GM18867 (cell line): ENCODE results near the gene FYCO1.

Experiments
- ATAC-seq: cut with Tn5 transposase; IDR thresholded peaks from one replicate; pipeline ENCODE4 v1.9.1; 2021; ENCODE audit warnings: mild to moderate bottlenecking, moderate library complexity; ENCODE audit not compliant: unreplicated experiment

The FYCO1 gene

DNA sequence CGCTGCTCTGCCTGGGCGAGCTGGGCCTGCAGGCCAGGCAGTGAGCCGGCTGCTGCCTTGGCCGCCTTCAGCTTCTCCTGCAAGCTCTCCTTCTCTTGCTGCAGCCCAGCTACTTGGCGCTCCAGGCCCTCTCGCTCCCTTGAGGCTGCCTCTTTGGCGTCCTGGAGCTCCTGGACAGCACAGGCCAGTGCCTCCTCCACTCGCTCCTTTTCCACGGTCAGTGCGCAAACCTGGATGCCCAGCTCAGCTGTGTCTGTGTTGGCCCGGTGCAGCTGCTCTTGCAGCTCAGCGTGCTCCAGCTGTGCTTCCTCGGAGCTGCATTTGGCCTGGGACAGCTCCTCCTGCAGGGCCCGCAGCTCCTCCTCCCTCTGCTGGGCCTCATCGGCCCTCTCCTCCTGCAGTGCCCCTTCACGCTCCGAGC, 29.2 kb downstream of the FYCO1 start:
- no peak for ATAC-seq

GRCh38 chr3:45965653-45966052, 30.0 kb downstream of the FYCO1 start:
- ATAC-seq: no peak

DNA sequence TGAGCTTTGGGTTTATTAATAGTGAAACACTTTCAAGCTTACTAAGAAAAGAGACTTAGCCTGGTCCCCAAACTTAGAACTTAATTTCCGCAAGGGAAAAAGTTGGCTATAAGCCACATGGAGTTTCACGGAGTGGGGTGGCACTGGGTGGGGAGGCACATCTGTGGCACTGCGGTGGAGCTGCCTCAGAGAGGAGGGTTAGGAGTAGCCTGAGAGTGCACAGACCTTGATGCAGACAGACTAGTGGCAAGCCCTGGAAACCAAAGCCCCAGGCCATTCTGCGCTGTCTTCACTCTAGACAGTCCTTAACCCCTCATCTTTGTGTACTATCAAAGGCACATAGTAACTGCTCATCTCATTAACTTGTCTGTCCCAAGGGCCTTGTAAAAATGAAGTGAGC, 30.4 kb downstream of the FYCO1 start:
- no peak for ATAC-seq

GRCh38 chr3:45964139-45964538, 31.5 kb downstream of the FYCO1 start:
- ATAC-seq: no peak

GRCh38 chr3:45962033-45962432, 33.6 kb downstream of the FYCO1 start:
- ATAC-seq: peak; percentile 61

DNA sequence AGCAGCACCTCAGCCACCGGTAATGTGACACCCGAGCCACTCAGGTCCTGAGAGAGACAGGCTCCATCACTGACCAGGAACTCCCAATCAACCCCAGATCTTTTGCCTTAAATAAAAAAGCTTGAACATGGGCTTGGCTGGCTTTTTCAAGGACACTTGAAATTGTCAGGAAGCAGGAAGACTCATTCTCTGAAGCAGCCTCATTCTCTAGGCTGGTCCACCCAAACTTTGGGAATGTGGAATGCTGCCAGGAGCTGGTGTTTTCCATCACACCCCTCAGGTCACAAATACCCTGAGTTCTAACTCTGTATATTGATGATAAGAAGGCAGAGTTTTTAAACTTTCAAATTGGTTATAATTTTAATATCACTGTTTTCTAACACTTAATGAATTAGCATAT, 35.3 kb downstream of the FYCO1 start:
- no peak for ATAC-seq

DNA sequence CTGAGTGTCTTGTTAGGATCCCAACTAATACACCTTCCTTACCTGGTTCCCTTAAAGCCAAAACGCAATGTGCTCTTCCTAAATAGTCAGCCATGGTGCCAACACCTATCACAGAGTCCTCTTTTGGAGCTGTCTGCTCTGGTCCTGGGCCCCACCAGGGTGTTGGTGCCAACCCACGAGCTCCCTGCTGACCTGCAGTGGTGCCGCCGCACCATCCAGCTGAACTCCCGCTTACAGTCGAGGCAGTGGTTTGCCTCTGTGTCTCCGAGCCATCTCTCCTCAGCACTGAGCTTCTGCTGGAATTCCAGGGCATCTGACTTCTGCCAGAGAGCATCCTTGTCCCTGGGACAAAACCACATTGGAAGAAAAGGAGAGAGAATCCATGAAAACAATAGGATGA, 36.4 kb downstream of the FYCO1 start:
- ATAC-seq: no peak

- no peak for ATAC-seq
Measured at GRCh38 chr3:45958321-45958791, 37.3 kb downstream of the FYCO1 start.

DNA sequence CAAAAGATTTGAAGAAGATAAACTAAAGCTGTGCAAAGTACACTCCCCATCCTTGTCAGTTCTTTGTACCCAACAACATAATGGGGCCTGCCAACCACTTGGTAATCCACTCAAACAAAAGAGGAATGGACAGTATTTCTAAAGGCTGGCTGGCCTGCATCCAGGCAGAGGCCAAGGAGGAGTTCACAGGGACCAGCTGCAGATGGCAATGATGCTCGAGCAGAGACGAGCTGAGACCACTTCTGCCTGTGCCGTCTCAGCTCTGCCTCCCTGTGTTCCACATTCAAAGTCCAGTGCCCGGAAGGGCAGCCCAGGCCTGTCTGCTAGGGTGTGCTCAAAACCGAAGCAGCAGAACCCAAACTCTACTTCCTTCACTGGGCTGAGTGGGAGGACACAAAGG, 38.0 kb downstream of the FYCO1 start:
- no peak for ATAC-seq

DNA sequence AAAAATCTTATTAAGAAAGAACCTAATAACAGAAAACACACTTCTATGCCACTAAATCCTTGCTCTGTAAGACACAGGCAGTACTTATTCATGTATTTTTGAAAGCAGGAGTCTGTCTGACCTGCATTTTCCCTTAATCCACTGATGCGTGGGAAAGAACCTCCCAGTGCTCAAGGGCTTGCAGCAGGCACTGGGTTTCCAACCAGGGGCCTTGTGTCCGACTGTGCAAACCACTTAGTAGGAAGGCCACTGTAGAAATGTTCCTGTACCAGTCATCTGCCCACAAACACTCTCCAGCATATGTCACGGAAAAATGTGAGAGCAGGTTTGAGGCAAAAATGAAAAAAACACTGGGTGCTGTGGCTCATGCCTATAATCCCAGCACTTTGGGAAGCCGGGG, 39.9 kb downstream of the FYCO1 start:
- ATAC-seq: no peak

GRCh38 chr3:45955017-45955647, 40.5 kb downstream of the FYCO1 start:
- ATAC-seq: no peak

- no peak for ATAC-seq
Measured at GRCh38 chr3:45954306-45954705, 41.3 kb downstream of the FYCO1 start.

GRCh38 chr3:45953536-45953935, 42.1 kb downstream of the FYCO1 start:
- no peak for ATAC-seq

GRCh38 chr3:45952456-45952855, 43.2 kb downstream of the FYCO1 start:
- no peak for ATAC-seq

- ATAC-seq: no peak
Measured at GRCh38 chr3:45951946-45952345, 43.7 kb downstream of the FYCO1 start.

GRCh38 chr3:45950686-45951600, 44.7 kb downstream of the FYCO1 start:
- no peak for ATAC-seq

DNA sequence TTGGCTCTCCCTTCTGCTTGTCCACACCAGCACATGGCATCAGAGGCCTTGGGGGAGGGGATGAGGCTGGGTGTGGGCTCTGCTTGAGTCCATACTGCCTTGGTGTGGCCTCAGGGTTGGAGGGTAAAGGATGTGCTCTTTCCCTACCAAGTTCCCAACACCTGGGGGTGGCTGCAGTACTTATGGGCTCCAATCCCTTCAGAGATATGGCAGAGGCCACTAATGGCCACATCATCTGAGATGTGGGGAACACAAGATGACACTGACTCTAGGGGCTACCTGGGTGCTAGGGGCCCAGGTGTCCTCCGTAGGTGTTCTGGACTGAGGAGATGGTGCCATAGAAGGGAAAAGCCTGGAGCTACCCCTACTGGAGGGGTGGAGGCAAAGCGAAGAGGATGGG, 45.5 kb downstream of the FYCO1 start:
- no peak for ATAC-seq

GRCh38 chr3:45949432-45949831, 46.2 kb downstream of the FYCO1 start:
- ATAC-seq: no peak

GRCh38 chr3:45948881-45949280, 46.7 kb downstream of the FYCO1 start:
- no peak for ATAC-seq

DNA sequence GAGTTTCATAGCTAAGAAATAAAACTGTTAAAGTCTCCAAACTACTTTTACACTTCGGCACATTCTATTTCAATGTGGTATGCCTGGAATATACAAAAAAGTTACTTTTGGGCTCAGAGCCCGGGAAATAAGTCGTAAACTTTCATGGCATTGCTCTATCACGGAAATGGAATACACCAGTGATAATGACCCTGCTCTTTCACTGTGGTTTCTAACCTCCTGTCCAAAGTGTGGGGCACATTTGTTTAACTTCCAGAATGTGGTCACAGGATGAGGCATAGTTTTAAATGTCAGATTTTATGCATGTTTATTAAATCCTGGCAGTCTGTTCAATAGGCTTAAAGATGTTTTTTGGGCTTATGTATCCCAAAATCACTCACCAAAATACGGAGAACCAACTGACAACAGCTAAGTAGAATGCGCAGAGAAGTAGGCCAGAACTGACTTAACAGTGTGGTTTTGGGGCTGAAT, 47.3 kb downstream of the FYCO1 start:
- no peak for ATAC-seq

DNA sequence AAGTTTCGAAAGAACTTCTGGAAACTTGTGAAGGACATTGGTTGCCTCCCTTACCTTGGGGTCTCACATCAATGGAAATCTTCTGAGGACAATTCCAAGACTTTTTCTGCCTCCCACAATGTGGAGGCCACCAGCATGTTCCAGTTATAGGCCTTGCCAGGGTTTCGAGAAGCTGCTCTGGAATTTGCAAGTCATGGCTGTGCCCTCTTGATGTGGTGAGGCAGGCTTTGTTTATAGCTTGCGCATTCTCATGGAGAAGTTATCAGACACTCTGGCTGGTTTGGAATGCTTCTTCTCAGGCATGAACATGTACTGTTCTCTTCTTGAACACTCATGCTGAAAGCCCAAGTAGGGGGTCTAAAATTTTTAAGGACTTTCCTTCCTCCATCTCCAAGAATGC, 48.3 kb downstream of the FYCO1 start:
- no peak for ATAC-seq

DNA sequence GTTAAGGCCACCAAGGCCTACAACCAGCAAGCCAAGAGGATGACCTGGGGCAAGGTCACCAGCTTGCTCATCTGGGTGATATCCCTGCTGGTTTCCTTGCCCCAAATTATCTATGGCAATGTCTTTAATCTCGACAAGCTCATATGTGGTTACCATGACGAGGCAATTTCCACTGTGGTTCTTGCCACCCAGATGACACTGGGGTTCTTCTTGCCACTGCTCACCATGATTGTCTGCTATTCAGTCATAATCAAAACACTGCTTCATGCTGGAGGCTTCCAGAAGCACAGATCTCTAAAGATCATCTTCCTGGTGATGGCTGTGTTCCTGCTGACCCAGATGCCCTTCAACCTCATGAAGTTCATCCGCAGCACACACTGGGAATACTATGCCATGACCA, 48.7 kb downstream of the FYCO1 start:
- no peak for ATAC-seq
